ENCODE results near the gene YJU2. TPM values are rescaled to one million over a fixed set of nuclear protein-coding genes. Genes with fewer than 3 reads are reported as not detected.
A peak's percentile ranks its signal among the peaks of the same experiment; 100 is the strongest.
"Not testable (repeated sequence)": the region's sequence is repeated elsewhere in the genome, so short reads cannot be mapped to it uniquely, and the experiment has no call there.

The YJU2 gene
- total RNA-seq, 1 experiment from 2014 or later, result 32.7 TPM

- no peaks in the 10 kb centered on the region for H3K27me3 ChIP-seq (ENCODE audit: control insufficient read depth, insufficient read depth, low read length)
- DNase-seq, result peak; percentile 34
- H3K4me3 ChIP-seq (ENCODE audit: insufficient read depth, low read depth, low read length), result no peak overlapping the region
- H3K36me3 ChIP-seq (replicated peaks; ENCODE audit: control insufficient read depth, insufficient read depth, low read length), result peaks cover 7% of the 10 kb centered on the region
Measured at GRCh38 chr19:4268816-4269430, 22.0 kb downstream of the YJU2 start.

- peak; percentile 59 for DNase-seq
- H3K27me3 ChIP-seq (ENCODE audit: control insufficient read depth, insufficient read depth, low read length), result peaks cover 6% of the 10 kb centered on the region; the same call in 1 of the 2 replicates
- H3K36me3 ChIP-seq (replicated peaks; ENCODE audit: control insufficient read depth, insufficient read depth, low read length), result peaks cover 7% of the 10 kb centered on the region
- H3K4me3 ChIP-seq (ENCODE audit: insufficient read depth, low read depth, low read length), result no peak overlapping the region
Measured at GRCh38 chr19:4272894-4273293, 26.0 kb downstream of the YJU2 start.

- peaks cover 14% of the 10 kb centered on the region for H3K27me3 ChIP-seq (ENCODE audit: control insufficient read depth, insufficient read depth, low read length)
- DNase-seq; H3K36me3 ChIP-seq (replicated peaks; ENCODE audit: control insufficient read depth, insufficient read depth, low read length); H3K4me3 ChIP-seq (ENCODE audit: insufficient read depth, low read depth, low read length): not testable (repeated sequence)
Measured at GRCh38 chr19:4274321-4274686, 27.4 kb downstream of the YJU2 start.

GRCh38 chr19:4277191-4277696 is 30.4 kb downstream of the YJU2 start:
- H3K4me3 ChIP-seq (ENCODE audit: insufficient read depth, low read depth, low read length), result no peak overlapping the region
- H3K27me3 ChIP-seq (ENCODE audit: control insufficient read depth, insufficient read depth, low read length), result peaks cover 38% of the 10 kb centered on the region
- H3K36me3 ChIP-seq (replicated peaks; ENCODE audit: control insufficient read depth, insufficient read depth, low read length), result no peaks in the 10 kb centered on the region
- no peak for DNase-seq

- H3K36me3 ChIP-seq (replicated peaks; ENCODE audit: control insufficient read depth, insufficient read depth, low read length), result no peaks in the 10 kb centered on the region
- H3K27me3 ChIP-seq (ENCODE audit: control insufficient read depth, insufficient read depth, low read length), result peaks cover 42% of the 10 kb centered on the region
- DNase-seq, result peak; percentile 67
- peak overlapping the region; percentile 61; the same call in 1 of the 2 replicates for H3K4me3 ChIP-seq (ENCODE audit: insufficient read depth, low read depth, low read length)
Measured at GRCh38 chr19:4278010-4278409, 31.1 kb downstream of the YJU2 start.

- Histone ChIP-seq H3K27me3 (ENCODE audit: control insufficient read depth, insufficient read depth, low read length) (peaks cover 46% of the 10 kb centered on the region), H3K36me3 (replicated peaks; ENCODE audit: control insufficient read depth, insufficient read depth, low read length) (no peaks in the 10 kb centered on the region), H3K4me3 (ENCODE audit: insufficient read depth, low read depth, low read length) (peak within 1 kb of the TSS; percentile 61)
- DNase-seq, result peak; percentile 94
Measured at GRCh38 chr19:4278419-4279266, 31.8 kb downstream of the YJU2 start, which contains the start of gene SHD. Gene SHD (plus strand): TSS chr19:4279266. CDS start chr19:4280064, 798 bp downstream.

- no peak for DNase-seq
- Histone ChIP-seq H3K36me3 (replicated peaks; ENCODE audit: control insufficient read depth, insufficient read depth, low read length) (no peaks in the 10 kb centered on the region), H3K4me3 (ENCODE audit: insufficient read depth, low read depth, low read length) (peak overlapping the region; percentile 61), H3K27me3 (ENCODE audit: control insufficient read depth, insufficient read depth, low read length) (peaks cover 46% of the 10 kb centered on the region)
Measured at GRCh38 chr19:4279267-4279529, 32.3 kb downstream of the YJU2 start.

- Histone ChIP-seq H3K36me3 (replicated peaks; ENCODE audit: control insufficient read depth, insufficient read depth, low read length) (no peaks in the 10 kb centered on the region), H3K4me3 (ENCODE audit: insufficient read depth, low read depth, low read length) (peak overlapping the region; percentile 61), H3K27me3 (ENCODE audit: control insufficient read depth, insufficient read depth, low read length) (peaks cover 48% of the 10 kb centered on the region)
- peak; percentile 81 for DNase-seq
Measured at GRCh38 chr19:4279530-4280422, 32.9 kb downstream of the YJU2 start.

GRCh38 chr19:4284176-4284958 is 37.5 kb downstream of the YJU2 start:
- H3K27me3 ChIP-seq (ENCODE audit: control insufficient read depth, insufficient read depth, low read length), result peaks cover 39% of the 10 kb centered on the region
- H3K36me3 ChIP-seq (replicated peaks; ENCODE audit: control insufficient read depth, insufficient read depth, low read length), result no peaks in the 10 kb centered on the region
- peak overlapping the region; percentile 18; the same call in 1 of the 2 replicates for H3K4me3 ChIP-seq (ENCODE audit: insufficient read depth, low read depth, low read length)
- DNase-seq, result peak; percentile 99

- peaks cover 33% of the 10 kb centered on the region for H3K27me3 ChIP-seq (ENCODE audit: control insufficient read depth, insufficient read depth, low read length)
- no peaks in the 10 kb centered on the region for H3K36me3 ChIP-seq (replicated peaks; ENCODE audit: control insufficient read depth, insufficient read depth, low read length)
- DNase-seq, result no peak
- no peak overlapping the region for H3K4me3 ChIP-seq (ENCODE audit: insufficient read depth, low read depth, low read length)
Measured at GRCh38 chr19:4284974-4285373, 38.1 kb downstream of the YJU2 start.

GRCh38 chr19:4286141-4286540 is 39.3 kb downstream of the YJU2 start:
- not testable (repeated sequence) for H3K36me3 ChIP-seq (replicated peaks; ENCODE audit: control insufficient read depth, insufficient read depth, low read length)
- peaks cover 21% of the 10 kb centered on the region for H3K27me3 ChIP-seq (ENCODE audit: control insufficient read depth, insufficient read depth, low read length)

GRCh38 chr19:4288091-4288777 is 41.4 kb downstream of the YJU2 start:
- DNase-seq, result peak; percentile 61
- H3K27me3 ChIP-seq (ENCODE audit: control insufficient read depth, insufficient read depth, low read length), result peaks cover 9% of the 10 kb centered on the region; the same call in 1 of the 2 replicates
- H3K4me3 ChIP-seq (ENCODE audit: insufficient read depth, low read depth, low read length), result no peak overlapping the region

More at GRCh38 chr19:4286141-4286540, 39.3 kb downstream of the YJU2 start:
- not testable (repeated sequence) for H3K4me3 ChIP-seq (ENCODE audit: insufficient read depth, low read depth, low read length); DNase-seq

GRCh38 chr19:4291184-4291732 is 44.4 kb downstream of the YJU2 start:
- peaks cover 2% of the 10 kb centered on the region for H3K27me3 ChIP-seq (ENCODE audit: control insufficient read depth, insufficient read depth, low read length)
- no peak overlapping the region for H3K4me3 ChIP-seq (ENCODE audit: insufficient read depth, low read depth, low read length)
- DNase-seq, result no peak
- no peaks in the 10 kb centered on the region for H3K36me3 ChIP-seq (replicated peaks; ENCODE audit: control insufficient read depth, insufficient read depth, low read length)

More at GRCh38 chr19:4288091-4288777, 41.4 kb downstream of the YJU2 start:
- no peaks in the 10 kb centered on the region for H3K36me3 ChIP-seq (replicated peaks; ENCODE audit: control insufficient read depth, insufficient read depth, low read length)
